Ishikawa (cell line): ENCODE measurements around the gene ARHGAP26.

Experiments used
- CREB1 ChIP-seq: IDR thresholded peaks from 2 replicates; pipeline ENCODE4 v1.6.1; 2012; ENCODE audit warnings: low read depth
- MAX ChIP-seq: IDR thresholded peaks from 2 replicates; pipeline ENCODE4 v1.6.1; 2012
- NFIC ChIP-seq: IDR thresholded peaks from 2 replicates; pipeline ENCODE4 v1.6.1; 2012
- TAF1 ChIP-seq: IDR thresholded peaks from 2 replicates; pipeline ENCODE4 v1.6.1; 2012; ENCODE audit warnings: low read depth, mild to moderate bottlenecking
- TCF12 ChIP-seq: IDR thresholded peaks from 2 replicates; pipeline ENCODE4 v1.6.1; 2012; ENCODE audit warnings: low read depth

- TF ChIP-seq TAF1 = no peak
- TF ChIP-seq CREB1 = no peak
- no peak for TF ChIP-seq MAX
- no peak for TF ChIP-seq TCF12
- TF ChIP-seq NFIC = no peak
Observed at GRCh38 chr5:142958944-142959682, 188.9 kb downstream of the ARHGAP26 start.
